Measurements from ENCODE around the gene TM2D3. TPM values are rescaled to one million over a fixed set of nuclear protein-coding genes. Genes with fewer than 3 reads are reported as not detected.

TM2D3 gene
- total and polyA plus RNA-seq, 2 donors (not counting 3 experiments of a cell fraction or from before 2014, with no cell fraction given): 34.3 to 51.5 TPM

- Histone ChIP-seq H3K4me1 (ENCODE audit: control insufficient read depth, extremely low read depth, insufficient read depth, low read length) (peaks cover 19% of the 10 kb centered on the region), H3K79me2 (ENCODE audit: control insufficient read depth, insufficient read depth, low read length) (peaks cover 44% of the 10 kb centered on the region), H3K4me2 (ENCODE audit: insufficient read depth, low read length) (peak overlapping the region; percentile 66), H3K9me1 (replicated peaks; ENCODE audit: control insufficient read depth, extremely low read depth, insufficient read depth, low read length) (no peaks in the 10 kb centered on the region), H3K36me3 (ENCODE audit: control insufficient read depth in 2 of 2, extremely low read depth in 1 of 2, insufficient read depth in 2 of 2, low read length in 2 of 2) (peaks cover 5 to 10% of the 10 kb centered on the region in 2 experiments), H2AFZ (ENCODE audit: low read depth, low read length) (no peak overlapping the region), H3K27ac (ENCODE audit: insufficient read depth, low read depth, low read length) (no peak overlapping the region), H3K9ac (replicated peaks; ENCODE audit: extremely low read depth, insufficient read depth, low read length) (no peak overlapping the region), H3K27me3 (ENCODE audit: control insufficient read depth in 2 of 2, insufficient read depth in 2 of 2, low read length in 2 of 2) (no peaks in the 10 kb centered on the region), H3K4me3 (replicated peaks in 1 of 3; ENCODE audit: insufficient read depth in 1 of 3, low read depth in 1 of 3, low read length in 3 of 3) (no peak overlapping the region), H3K9me3 (replicated peaks; ENCODE audit: control insufficient read depth, insufficient read depth, low read length) (no peaks in the 10 kb centered on the region), H4K20me1 (replicated peaks; ENCODE audit: control insufficient read depth, extremely low read depth, insufficient read depth, low read length) (no peaks in the 10 kb centered on the region)
- dilution Hi-C loops (cut with MboI; ENCODE audit: extremely low pct_ligation_motif_present, low sequenced_read_pairs) (no loop called here), intact Hi-C loops (cut with micrococcal nuclease) (no loop called here)
- TF ChIP-seq POLR2AphosphoS5 (IDR thresholded peaks at IDR 0.05; ENCODE audit: insufficient read depth, low read depth, low read length): no peak
- no peak for TF ChIP-seq EZH2 (IDR thresholded peaks at IDR 0.05; ENCODE audit: borderline replicate concordance, low read depth, low read length, severe bottlenecking)
- TF ChIP-seq JUN (IDR thresholded peaks at IDR 0.05; ENCODE audit: borderline replicate concordance, insufficient read depth, insufficient read length, low read depth): no peak
- no TSS peak for BruUV-seq (replicated peaks)
- FAIRE-seq: no peak
- POLR2A ChIA-PET: no interaction called here
- CTCF ChIA-PET: interaction anchor here (1.6 kb wide), 1 partner anchor 9 kb away, joined by 6 read pairs; no protein-coding TSS in a partner anchor
- DNase-seq (ENCODE audit: low read depth, low spot score): no peak
These were observed 2.0 kb downstream of the TM2D3 start for GRCh38 chr15:101650145-101650544.

- Histone ChIP-seq H3K36me3 (ENCODE audit: control insufficient read depth in 2 of 2, extremely low read depth in 1 of 2, insufficient read depth in 2 of 2, low read length in 2 of 2) (peaks cover 9 to 10% of the 10 kb centered on the region in 2 experiments), H3K27ac (ENCODE audit: insufficient read depth, low read depth, low read length) (no peak overlapping the region), H3K4me1 (ENCODE audit: control insufficient read depth, extremely low read depth, insufficient read depth, low read length) (peaks cover 19% of the 10 kb centered on the region), H3K9ac (replicated peaks; ENCODE audit: extremely low read depth, insufficient read depth, low read length) (no peak overlapping the region), H2AFZ (ENCODE audit: low read depth, low read length) (no peak overlapping the region), H3K4me2 (ENCODE audit: insufficient read depth, low read length) (no peak overlapping the region), H3K79me2 (ENCODE audit: control insufficient read depth, insufficient read depth, low read length) (peaks cover 44% of the 10 kb centered on the region), H3K9me1 (replicated peaks; ENCODE audit: control insufficient read depth, extremely low read depth, insufficient read depth, low read length) (no peaks in the 10 kb centered on the region), H3K4me3 (replicated peaks in 1 of 3; ENCODE audit: insufficient read depth in 1 of 3, low read depth in 1 of 3, low read length in 3 of 3) (no peak overlapping the region), H3K9me3 (replicated peaks; ENCODE audit: control insufficient read depth, insufficient read depth, low read length) (no peaks in the 10 kb centered on the region), H4K20me1 (replicated peaks; ENCODE audit: control insufficient read depth, extremely low read depth, insufficient read depth, low read length) (no peaks in the 10 kb centered on the region), H3K27me3 (ENCODE audit: control insufficient read depth in 2 of 2, insufficient read depth in 2 of 2, low read length in 2 of 2) (no peaks in the 10 kb centered on the region)
- POLR2A ChIA-PET: no interaction called here
- no peak for FAIRE-seq
- dilution Hi-C loops (cut with MboI; ENCODE audit: extremely low pct_ligation_motif_present, low sequenced_read_pairs) (no loop called here), intact Hi-C loops (cut with micrococcal nuclease) (no loop called here)
- no peak for TF ChIP-seq CTCF (IDR thresholded peaks at IDR 0.05; ENCODE audit: extremely low read depth in 1 of 2, insufficient read depth in 1 of 2, low read depth in 1 of 2, low read length in 2 of 2)
- no peak for TF ChIP-seq POLR2AphosphoS5 (IDR thresholded peaks at IDR 0.05; ENCODE audit: insufficient read depth, low read depth, low read length)
- no peak for TF ChIP-seq POLR2A (IDR thresholded peaks at IDR 0.05; ENCODE audit: low read depth, low read length)
- no peak for TF ChIP-seq FOS (IDR thresholded peaks at IDR 0.05; ENCODE audit: borderline replicate concordance, insufficient read depth, low read length)
- TF ChIP-seq MYC (IDR thresholded peaks at IDR 0.05; ENCODE audit: low read depth, low read length): no peak
- TF ChIP-seq JUN (IDR thresholded peaks at IDR 0.05; ENCODE audit: borderline replicate concordance, insufficient read depth, insufficient read length, low read depth): no peak
- TF ChIP-seq GATA2 (IDR thresholded peaks at IDR 0.05; ENCODE audit: insufficient read depth, insufficient read length, low read depth, low read length): no peak
- no peak for TF ChIP-seq EZH2 (IDR thresholded peaks at IDR 0.05; ENCODE audit: borderline replicate concordance, low read depth, low read length, severe bottlenecking)
- TF ChIP-seq MAX (IDR thresholded peaks at IDR 0.05; ENCODE audit: insufficient read depth, insufficient read length): no peak
- no peak for DNase-seq (ENCODE audit: low read depth, low spot score)
- CTCF ChIA-PET: interaction anchor here (1.2 kb wide), 1 partner anchor 359 kb away, joined by 6 read pairs; no protein-coding TSS in a partner anchor
- BruUV-seq (replicated peaks): no TSS peak
These were observed 3.8 kb downstream of the TM2D3 start for GRCh38 chr15:101648356-101648755.
